Fibroblast of pulmonary artery (primary cell): ENCODE data around the gene DHX57.
A peak's percentile ranks its signal among the peaks of the same experiment; 100 is the strongest.

Experiments used
- DNase-seq: peaks from one replicate; pipeline ENCODE4 v3.0.0-alpha.2; 2010; ENCODE audit warnings: low read depth
- H3K4me3 ChIP-seq: replicated peaks from 2 replicates; pipeline ENCODE4 v1.5.1; 2011; ENCODE audit warnings: low read depth, mild to moderate bottlenecking, control low read depth, low read length, moderate library complexity
- TF ChIP-seq, protein P1 (sequence below): IDR thresholded peaks from 2 replicates; pipeline ENCODE4 v1.5.1; 2011; ENCODE audit warnings: mild to moderate bottlenecking, control low read depth, low read length, inconsistent platforms; ENCODE audit errors: missing control alignments

Gene DHX57

DNA sequence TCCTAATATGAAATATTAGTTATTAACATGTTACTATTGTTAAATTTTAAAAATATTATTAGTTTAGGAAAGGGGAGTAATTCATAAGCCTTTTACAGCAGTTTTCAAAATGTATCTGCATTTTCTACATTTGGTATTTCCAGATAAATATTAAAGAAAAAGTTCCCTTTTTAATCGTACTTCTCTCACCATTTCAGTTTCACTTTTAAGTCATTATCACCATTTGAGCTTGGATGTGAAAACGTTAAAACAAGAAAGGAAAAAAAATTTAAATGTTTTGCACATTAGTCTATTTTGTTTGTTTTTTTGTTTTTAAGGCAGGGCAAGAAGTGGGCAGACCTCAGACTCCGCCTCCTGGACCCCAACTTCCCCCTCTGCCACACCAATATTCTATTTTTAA is 121.2 kb downstream of the DHX57 start:
- TF ChIP-seq, protein P1, sequence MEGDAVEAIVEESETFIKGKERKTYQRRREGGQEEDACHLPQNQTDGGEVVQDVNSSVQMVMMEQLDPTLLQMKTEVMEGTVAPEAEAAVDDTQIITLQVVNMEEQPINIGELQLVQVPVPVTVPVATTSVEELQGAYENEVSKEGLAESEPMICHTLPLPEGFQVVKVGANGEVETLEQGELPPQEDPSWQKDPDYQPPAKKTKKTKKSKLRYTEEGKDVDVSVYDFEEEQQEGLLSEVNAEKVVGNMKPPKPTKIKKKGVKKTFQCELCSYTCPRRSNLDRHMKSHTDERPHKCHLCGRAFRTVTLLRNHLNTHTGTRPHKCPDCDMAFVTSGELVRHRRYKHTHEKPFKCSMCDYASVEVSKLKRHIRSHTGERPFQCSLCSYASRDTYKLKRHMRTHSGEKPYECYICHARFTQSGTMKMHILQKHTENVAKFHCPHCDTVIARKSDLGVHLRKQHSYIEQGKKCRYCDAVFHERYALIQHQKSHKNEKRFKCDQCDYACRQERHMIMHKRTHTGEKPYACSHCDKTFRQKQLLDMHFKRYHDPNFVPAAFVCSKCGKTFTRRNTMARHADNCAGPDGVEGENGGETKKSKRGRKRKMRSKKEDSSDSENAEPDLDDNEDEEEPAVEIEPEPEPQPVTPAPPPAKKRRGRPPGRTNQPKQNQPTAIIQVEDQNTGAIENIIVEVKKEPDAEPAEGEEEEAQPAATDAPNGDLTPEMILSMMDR = no peak
- no peak for DNase-seq
- peak overlapping the region; percentile 6 for H3K4me3 ChIP-seq

DNA sequence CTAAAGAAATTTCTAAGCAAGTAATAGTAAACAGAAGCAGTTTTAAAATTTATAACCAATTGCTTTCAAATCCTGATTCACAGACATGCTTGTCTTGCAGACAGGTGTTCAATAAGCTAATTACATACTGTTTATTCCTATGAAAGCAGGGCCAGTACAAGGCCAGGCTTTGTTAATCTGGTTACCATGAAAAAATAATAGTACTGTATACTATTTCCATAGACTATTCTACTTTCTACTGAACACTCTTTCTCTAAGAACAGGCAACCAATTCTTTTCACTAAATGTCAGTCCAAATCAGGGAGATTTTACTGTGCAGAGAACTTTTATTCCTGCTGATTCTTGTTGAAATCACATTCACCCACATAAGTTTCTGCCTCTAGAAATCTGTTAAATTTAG is 121.7 kb downstream of the DHX57 start:
- no peak overlapping the region for H3K4me3 ChIP-seq
- TF ChIP-seq, protein P1 = no peak
- no peak for DNase-seq

DNA sequence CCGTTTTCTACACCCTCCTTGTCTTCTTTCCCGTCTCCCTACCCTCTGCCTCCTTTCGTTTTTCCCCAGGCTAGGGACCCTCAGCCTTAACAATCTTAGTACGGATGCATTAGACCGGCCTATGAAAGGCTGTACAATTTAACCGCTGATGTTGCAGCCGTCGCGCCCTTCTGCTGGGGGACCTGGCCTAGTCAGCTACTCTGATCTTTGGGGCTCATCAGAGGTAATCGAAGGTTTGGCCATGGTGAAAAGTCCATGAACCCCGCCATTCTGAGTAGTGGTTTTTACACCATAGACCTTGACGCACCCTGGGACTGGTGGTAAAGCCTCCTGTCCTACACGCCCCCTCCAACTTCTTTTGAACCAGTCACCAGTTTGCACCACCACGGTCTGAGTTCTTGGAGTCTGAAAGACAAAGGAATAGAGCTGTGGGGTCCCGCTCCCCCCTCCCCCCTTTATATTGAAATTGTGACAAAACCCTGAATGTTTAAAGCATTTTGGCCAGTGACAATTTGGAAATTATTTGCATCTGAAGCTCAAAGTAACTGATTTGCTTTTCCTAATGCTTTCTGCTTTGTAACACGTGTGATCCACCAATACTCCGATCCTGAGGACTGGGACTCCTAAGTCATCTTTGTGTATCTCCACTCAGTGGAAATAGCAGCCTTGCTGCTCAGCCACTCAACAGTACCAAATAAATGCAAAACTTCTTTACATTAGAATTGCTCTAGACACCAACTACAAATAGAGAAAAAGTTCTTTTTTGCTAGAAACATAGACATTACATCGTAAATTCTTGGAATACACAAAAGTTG is 123.9 kb downstream of the DHX57 start:
- DNase-seq = no peak
- TF ChIP-seq, protein P1 = no peak
- H3K4me3 ChIP-seq = peak overlapping the region; percentile 99

DNA sequence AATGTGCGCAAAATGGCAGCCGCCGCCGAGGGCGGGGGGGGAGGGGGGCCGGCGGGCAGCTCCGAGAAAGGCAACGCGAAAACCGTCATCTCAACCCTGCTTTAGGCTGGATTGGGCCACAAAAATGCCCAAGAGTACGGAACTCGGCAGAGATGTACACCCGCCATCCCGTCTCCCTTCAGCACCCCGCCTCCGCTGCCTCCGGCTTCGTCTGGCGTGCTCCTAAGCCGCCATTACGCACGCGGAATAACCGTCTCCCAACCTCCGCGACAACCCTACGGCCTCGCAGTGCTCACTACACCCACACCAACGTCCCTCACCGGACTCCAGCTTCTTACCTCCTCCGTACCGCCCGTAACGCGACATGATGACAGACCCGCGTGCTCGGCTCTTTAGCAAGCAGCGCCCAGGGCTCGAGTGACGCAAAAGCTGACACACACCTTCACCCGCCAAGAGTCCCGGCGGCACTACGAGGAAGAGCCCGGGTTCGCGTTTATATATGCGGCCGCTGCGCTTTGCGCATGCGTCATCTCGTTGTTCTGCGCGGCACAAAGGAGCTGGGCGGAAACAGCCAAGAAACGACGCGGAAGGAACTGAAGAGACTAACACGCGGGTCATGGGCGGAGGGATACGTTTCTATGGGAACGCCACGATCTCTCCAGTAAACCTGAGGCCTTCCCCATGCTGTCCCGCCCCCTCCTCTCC is 124.7 kb downstream of the DHX57 start, which contains the start of gene SRSF7:
Gene SRSF7 (minus strand): TSS at position 471 of the 705 bp plus-strand sequence. CDS start 105 bp downstream, at position 366.
- H3K4me3 ChIP-seq = peak within 1 kb of the TSS; percentile 99
- TF ChIP-seq, protein P1 = no peak
- DNase-seq = peak; percentile 100

DNA sequence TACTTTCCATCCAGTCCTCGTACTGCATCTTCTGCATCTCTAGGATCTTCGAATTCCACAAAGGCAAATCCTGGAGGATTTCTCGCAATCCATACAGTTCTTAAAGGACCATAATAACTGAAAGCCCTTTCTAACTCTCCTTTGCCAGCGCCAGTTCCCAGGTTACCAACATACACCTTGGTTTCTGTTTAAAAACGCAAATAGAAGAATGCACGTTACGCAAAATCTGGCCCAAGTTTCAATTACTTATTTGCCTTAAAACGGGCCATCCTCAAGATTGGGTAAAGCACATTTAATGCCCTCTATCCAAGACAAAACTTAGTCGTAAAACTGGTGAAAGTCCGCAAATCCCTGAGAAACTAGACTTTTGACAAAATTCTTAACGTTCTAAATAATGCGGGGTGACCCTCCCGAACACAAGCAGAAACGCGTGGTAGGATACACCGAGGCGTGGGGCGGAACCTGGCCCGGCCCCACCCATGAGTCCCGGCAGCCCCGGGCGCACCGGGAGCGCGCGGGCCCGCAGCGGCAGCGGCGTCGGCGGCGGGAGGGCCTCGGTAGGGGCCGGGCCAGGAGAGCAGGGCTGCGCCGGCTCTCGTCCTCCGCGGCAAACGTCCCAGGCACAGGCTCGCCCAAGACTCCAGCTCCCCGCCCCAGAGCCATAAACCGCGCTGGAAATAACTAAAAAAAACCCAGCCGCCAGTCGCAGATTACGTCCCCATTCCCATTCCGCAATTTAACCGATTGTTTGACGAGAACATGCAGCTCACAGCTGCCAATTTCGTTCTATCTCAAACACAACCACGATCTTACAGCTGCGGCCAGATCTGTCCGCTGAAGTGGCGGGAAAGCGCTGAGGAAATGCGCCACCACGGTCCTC is 125.5 kb downstream of the DHX57 start:
- peak overlapping the region; percentile 99 for H3K4me3 ChIP-seq
- peak; percentile 25 for DNase-seq
- TF ChIP-seq, protein P1 = no peak

DNA sequence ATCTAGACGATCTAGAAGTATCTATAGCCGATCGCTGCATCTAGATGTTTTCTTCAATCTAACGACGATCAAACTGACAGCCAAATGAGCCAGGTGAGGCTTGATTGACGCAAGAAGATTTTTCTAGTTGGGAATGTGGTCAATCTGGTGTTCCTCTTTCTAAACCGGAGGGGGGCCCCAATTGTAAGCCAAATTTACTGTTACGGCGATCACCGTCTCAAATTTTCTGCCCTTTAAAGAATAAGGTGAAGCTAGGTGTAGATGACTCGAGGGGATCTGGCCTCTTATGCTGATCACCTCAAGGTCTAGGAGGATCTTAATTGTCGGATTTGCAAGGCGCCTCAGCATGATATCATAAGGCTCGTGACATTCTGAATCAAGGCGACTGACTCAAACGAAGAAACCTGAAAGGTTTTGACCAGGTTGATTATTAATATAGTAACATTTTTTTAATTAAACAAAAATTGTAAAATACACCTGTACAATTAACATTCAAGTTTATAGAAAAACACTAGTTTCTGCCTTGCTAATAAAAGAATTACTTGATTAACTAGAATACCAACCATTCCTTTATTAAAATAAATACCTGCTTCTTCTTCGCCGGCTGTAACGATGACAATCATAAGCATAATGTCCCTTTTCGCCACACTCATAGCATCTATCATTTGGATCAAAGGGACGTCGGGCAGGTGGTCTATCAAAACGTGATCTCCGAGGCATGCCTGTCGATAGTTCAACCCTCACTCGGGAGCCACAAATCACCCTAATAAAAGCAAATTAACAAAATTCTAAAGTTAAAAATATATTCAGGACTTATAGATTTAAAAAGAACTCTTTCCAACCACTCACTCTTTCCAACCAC is 126.6 kb downstream of the DHX57 start:
- peak overlapping the region; percentile 99 for H3K4me3 ChIP-seq
- TF ChIP-seq, protein P1 = no peak
- no peak for DNase-seq
